Measurements from ENCODE around the gene TTC29.

GRCh38 chr4:146975527-146975926, 29.9 kb upstream of the TTC29 start:
- TF ChIP-seq CTCF (IDR thresholded peaks at IDR 0.05) = no peak
- TF ChIP-seq POLR2A (IDR thresholded peaks at IDR 0.05; ENCODE audit: low read length) = no peak
- no peak for TF ChIP-seq POLR2AphosphoS2 (conservative IDR thresholded peaks at IDR 0.05; ENCODE audit: low read length)
- no peak for TF ChIP-seq SREBF2 (IDR thresholded peaks at IDR 0.05)
- TF ChIP-seq ZFP36 (IDR thresholded peaks at IDR 0.05; ENCODE audit: borderline replicate concordance, partially characterized antibody) = no peak
- no peak for TF ChIP-seq JUN (IDR thresholded peaks at IDR 0.05)
- no peak for TF ChIP-seq FOSB (CRISPR knock-in tag; IDR thresholded peaks at IDR 0.05)
- TF ChIP-seq EP300 (IDR thresholded peaks at IDR 0.05) = no peak
- TF ChIP-seq MAX (IDR thresholded peaks at IDR 0.05) = no peak
- no peak for TF ChIP-seq RFX5 (IDR thresholded peaks at IDR 0.05)
- TF ChIP-seq, protein P1, sequence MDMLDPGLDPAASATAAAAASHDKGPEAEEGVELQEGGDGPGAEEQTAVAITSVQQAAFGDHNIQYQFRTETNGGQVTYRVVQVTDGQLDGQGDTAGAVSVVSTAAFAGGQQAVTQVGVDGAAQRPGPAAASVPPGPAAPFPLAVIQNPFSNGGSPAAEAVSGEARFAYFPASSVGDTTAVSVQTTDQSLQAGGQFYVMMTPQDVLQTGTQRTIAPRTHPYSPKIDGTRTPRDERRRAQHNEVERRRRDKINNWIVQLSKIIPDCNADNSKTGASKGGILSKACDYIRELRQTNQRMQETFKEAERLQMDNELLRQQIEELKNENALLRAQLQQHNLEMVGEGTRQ (IDR thresholded peaks at IDR 0.05) = no peak
- no peak for TF ChIP-seq SMC3 (IDR thresholded peaks at IDR 0.05)
